ENCODE results near the gene ABCB9.

ABCB9 gene

DNA sequence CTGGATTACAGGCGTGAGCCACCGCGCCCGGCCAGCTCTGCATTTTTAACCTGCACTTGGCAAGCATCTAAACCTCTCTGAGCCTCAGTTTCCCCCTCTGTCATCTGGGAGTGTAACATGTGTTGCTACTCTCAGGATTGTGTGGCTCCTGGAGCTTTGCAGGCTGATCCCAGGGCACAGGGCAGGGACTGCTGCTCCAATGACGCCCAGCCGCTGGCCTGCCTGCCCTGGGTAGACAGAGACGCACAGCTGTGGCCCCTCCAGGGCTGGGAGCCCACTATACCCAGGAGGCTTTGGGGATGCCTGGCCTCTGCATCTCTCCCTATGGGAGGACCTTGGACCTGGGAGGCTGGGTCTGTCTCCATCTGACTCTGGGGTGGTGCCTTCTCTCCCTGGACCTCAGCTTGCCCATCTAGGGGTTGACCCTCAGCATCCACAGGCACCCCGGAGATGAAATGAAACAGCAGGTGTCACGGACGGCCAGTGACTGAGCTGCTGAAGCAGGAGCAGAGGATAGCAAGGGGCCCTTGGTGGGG lies 27.9 kb upstream of the ABCB9 start:
- DNase-seq = no peak

DNA sequence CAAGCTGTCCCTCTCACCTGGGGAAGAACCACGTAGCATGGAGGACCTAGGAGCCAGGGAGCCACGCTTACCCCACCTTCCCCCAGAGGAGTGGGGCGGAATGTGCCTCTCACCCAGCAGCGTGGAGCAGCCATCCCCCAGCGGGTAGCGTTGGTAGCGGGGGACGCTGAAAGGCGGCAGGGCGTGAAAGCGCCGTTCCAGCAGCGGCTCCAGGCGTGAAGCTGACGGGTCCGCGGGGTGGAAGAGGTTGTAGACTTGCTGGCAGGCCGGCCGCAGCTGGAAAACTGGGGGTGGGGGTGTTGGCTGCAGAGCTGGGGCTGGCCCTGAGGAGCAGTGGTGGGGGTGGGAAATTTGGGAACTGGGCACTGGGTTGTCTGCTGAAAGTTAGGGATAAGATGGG lies 26.1 kb upstream of the ABCB9 start:
- DNase-seq = no peak

DNA sequence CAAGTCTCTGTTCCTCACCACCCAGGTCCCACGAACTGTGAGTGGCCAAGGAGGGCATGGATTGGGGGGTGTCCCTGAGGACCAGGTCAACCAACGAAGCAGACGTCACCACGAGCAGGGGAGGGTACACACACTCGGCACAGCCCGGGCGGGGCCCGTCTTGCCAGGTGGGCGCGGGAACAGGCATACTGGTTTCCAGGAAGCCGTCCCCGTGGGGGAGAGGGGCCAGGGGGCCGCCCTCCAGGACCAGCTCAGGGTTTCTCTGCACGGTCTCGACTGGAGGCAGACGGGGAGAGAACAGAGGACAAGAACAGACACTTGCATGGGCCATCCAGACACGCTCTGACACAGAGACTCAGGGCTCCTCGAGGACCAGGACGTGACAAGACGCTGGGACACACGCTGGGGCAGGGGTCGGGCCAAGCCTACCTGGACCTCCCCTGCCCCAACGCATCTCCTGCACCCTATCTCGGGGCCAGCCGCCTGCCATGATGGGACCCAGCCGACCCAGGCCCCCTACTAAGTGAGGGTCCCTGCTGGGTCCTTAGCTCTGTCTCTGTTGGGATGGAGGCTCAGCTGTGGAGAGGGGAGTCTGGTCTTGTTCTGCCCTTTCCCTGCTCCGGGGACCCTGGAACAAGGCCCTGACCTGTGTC lies 25.5 kb upstream of the ABCB9 start:
- no peak for DNase-seq

DNA sequence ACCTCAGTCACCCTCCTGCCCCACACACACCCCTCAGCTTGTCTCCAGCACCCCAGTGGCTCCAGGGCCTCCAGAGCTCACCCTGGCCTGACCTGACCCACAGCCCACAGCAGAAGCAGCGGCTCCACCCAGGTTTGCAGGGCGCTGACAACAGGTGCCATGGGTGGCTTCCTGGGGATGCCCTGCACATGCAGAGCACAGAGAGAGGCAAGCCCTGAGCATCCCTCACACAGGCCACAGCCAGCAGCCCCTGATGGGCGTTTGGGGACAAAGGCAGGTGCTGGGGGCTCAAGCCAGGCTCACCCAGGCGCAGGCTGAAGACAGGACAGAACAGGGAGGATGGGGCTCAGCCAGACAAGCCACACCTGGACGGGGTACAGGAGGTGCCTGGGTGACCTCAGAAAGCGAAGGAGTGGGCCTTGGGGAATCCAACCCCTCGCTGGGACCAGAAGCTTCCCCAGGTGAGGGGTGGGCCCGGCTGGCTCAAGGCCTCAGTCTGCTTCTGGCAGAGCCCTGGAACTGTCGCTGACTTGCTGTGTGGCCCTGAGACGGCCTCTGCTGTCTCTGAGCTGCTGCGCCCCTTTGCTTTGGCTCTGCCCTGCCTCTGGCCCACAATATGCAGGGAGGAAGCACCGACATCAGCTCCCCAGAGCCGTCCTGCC lies 24.8 kb upstream of the ABCB9 start:
- no peak for DNase-seq

DNA sequence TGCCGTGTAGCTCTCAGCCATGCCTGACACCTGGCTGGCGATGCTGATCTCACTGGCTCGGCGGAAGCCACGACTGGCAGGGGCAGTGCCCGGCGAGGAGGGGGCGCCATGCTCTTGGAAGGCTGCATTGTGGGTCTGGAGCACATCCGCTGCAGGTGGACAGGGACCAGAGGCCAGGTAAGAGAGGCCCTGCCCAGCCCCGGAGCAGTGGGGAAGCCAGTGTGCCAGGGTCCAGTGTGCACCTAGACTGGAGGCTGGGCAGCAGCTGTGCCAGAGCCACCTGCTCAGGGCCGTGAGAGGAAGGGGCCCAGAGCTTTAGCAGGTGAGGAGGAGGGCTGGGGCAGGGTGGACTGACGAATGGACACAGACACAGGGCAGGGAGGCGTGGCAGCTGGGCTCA lies 24.3 kb upstream of the ABCB9 start:
- DNase-seq = no peak

DNA sequence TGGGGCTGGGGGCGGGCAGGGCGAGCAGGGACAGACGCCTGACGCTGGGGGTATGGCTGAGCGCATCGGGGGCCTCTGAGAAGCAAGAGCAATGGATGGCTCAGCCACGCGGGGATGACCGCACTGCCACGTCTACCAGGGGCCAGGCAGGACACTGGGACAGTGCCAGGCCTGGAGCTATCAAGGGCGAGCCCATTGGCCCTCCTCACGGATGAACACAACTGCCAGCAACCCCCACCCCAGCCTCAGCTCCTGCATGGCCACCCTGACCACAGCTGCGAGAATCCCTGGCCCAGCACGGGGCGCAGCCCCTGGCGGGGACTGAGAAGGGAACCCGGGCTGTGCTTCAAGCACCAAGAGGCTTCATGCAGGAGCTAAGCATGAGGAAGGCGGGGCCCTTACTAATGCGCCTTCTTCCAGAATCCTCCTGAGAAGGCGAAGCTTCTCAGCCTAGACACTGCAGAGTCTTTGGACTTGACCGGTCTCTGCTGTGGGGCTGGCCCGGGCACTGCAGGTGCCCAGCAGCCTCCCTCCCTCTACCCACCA lies 23.7 kb upstream of the ABCB9 start:
- no peak for DNase-seq

DNA sequence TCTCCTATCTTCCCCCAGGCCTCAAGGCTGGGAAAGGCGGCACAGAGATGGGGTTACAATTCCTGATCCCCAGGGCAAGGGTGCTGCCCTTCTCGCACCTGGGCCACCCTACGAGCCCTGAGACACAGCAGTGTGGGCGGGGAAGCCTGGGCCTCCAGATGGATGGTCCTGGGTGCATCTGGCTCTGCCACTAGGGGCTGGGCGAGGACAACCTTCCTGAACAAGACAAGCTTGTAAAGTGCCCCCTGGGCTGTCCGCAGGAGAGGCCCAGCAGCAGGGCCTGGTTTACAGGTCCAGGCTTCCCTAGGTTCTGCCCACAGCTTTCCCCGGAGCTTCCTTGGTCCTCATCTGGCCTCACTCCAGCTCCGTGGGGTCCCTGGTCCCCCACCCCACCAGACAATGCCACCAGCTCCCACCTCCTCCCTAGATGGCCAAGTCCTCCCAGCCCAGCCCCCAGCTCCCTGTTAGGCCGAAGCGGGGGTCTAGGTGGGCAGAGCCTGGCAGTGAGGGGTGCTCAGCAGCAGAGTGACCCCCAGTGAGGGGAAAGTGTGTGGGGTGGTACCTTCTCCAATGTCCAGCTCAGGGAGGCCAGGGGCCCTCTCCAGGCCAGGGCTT lies 23.1 kb upstream of the ABCB9 start:
- DNase-seq = no peak

DNA sequence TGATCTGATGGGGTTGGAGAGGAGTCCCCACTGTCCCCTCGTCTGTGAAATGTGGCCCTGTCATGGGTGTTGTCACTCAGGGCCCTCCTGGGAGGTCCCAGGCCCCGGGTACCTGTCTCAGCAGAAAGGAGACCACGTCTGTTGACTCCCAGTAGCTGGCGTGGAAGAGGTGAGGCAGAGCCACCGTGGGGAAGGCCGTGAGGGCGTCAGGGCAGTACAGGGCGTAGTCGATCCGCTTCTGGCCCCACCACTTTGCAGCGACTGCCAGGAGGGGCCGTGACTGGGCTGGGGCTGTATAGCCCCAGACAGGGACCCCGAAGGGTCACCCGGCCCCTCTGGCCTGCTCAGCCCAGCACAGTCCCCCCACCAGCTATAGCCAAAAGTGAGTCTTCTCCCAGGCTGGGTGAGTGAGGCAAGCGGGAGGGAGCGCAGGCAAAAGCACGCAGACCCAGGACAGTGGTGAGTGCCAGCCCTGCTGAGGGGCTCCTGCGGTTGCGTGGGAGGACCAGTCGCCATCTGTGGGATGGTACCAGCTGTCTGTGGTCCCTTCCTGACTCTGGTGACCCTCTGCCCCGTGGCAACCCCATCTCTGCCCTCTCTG lies 22.4 kb upstream of the ABCB9 start:
- no peak for DNase-seq

DNA sequence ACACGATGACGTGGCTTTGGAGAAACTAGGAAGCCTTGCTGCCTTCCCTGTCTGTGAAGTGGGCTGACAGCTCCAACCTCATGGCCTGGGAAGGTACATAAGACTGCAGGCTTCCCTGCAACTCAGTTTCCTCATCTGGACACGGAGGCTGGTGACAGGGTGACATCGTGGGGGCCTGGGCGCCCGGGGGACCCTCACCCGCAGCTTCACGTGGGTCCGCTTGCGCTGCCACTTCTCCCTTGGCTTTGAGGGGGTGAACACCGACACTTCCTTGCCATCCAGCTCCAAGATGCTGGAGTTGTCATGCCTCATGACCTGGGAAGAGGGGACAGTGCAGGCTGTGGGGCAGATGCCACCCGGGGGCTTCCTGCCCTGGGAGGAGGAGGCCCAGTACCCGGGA lies 21.8 kb upstream of the ABCB9 start:
- no peak for DNase-seq

DNA sequence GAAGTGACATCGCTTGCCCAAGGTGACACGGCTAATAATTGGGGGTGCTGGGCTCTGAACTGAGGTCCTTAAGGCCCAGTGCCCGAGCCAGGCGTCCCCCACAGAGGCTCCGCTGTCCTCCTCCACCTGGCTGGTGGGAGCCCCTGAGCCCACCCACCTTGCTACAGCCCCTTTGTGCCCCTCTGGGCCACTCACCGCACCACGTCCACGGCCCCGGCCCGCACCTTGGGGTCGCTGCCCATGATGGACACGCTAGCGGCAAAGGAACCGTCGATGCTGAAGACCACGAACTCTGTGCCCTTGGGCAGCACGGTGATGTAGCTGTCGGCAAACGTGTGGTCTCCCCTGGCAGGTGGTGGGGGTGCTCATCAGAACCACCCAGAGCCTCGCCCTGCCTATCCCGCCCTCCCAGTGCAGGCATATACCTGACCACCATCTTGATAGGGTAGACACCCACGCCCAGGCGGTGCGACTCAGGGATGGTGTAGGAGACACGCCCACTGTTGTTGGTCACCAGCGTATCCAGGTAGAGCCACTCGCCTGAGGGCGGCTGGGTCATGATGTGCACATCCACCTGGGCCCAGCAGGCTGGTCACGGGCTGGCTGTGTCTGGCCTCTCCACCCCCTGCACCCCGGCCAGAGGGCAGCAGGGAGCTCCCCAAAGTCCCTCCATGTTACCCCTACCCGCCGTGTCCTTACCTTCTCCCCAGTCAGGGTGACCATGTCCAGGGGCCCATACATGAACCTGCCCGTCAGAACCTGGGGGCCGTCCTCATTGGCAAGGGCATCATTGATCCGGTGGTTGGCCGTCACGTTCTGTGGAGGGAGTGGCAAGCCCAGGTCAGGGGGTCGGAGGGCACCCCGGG lies 21.1 kb upstream of the ABCB9 start:
- no peak for DNase-seq

DNA sequence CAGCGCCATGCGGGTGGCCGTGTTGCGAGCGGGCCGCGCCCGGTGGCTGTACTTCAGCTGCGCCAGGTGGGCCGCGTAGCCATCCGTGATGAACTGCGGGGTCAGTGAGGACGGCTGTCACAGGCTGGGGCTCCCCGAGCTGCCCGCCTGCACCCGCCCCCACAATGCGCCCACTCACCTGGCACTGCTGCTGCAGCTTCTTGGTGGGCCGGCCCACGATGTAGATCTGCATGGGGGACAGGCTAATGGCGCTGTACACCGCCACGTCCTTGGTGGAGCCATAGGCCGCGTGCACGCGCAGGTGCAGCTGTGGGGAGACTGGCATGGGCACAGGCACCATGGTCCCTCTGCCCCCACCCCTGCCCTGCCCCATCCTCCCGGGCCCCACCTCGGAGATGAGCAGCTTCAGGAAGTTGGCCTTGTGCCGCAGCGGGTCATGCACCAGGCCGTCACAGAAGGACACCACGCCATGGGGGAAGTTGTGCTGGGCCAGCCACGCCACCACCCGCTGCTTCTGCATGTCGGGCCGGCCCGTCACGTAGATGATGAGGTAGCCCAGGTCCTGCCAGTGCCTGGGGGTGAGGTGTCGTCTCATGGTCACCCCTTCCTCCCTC lies 20.1 kb upstream of the ABCB9 start:
- no peak for DNase-seq

DNA sequence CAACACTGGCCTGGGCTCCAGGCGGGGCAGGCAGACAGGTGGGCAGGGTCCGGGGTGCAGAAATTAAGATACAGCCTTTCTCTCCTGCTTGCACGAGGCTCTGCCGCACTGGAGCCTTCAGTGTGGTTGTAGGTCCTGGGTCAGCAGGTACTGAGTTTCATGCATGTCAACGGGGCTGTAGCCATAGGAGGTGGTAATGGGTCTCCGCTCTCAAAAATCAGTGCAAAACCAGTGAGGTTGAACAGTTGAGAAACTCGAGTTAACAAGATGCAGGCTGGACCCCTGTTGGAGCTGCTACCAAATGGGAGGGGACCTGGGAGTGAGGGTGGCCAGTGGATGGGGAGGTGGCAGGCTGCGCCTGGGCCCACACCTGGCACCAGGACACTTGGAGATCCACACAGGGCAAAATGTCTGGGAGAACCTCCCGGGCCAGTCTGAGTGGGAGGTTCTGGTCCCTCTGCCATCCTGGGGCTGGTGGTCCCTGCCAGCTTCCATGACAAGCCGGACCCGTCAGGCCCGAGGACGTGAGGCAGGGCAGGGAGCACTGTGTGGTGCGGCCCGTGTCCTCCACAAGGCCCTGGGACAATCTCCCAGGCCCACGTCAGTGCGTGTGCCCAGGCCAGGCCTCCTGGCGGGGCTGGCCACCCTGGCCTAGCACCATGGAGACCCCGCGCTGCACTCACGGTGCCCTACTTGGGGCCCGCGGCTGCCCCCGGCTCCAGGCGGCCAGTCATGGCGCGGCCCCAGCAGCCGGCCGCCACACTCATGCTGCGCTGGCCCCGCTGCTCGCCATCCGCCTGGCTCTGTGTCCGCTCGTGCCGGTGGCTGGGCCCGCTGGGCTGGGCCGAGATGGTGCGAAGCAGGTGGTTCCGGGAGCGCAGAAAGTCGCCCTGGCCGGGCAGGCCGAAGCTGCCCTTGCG lies 19.3 kb upstream of the ABCB9 start:
- no peak for DNase-seq

DNA sequence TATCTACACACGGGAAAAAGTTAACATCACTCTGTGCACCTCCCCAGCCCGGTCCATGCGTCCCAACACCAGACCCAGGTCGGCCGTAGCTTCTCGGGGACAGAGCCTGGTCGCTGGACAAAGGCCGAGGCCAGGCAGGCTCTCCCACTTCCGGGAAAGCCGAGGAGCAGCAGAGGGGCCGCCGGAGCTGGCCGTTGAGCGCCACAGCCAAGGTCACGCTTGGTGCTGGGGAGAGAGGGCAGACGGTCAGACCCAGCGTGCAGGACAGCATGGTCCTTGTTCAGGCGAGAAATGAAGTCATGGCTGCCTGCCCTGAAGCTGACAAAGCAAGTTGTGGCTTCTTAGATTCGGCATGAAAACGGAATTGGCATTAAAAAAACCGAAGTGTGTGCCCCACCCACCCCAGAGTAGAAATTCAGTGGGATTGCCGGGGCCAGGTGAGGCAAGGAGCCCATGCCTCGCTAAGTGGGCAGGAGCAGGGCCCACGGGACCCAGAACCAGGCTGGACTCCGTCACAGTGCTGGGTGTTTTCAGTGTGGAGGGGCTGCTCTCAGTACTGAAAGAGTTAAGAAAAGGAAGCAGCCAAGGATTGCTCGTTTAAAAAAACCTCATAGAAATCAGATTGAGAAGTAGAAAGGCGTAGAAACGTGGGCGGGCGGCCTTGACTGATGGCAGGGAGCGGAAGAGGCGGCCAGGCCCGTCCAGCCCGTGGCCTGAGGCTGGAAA lies 18.5 kb upstream of the ABCB9 start:
- no peak for DNase-seq

DNA sequence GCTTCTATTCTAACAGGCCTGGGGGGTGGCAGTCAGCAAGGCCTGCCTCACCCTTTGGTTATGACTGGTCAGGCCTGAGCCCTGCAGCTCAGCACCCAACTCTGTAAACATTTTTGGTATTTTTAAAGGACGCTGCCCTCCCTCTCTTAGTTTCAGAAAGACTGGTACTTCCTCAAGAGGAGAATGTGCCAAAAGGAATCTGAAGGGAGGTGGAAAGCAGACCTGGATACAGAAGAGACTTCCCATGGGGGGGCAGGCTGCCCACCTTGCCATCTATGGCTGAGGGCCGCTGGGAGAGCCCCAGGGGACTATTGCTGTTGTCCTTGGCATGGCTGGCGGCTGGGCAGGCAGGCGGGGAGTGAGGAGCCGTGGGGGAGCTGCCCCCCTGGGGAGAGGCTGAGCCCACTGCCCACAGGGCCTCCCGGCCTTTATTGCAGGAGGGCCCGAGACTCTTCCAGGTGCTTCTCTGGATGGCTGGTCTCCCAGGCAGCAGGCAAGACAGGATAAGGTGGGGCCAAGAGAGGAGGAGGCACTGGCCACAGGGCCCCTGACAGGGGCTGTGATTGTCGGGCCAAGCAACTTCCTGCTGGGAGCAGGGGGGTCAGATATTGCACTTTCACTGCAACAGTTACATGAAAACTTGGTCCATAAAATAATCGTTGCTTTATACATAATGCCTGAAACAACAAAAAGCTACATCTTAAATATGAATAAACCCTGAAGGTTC lies 17.7 kb upstream of the ABCB9 start:
- DNase-seq = no peak

DNA sequence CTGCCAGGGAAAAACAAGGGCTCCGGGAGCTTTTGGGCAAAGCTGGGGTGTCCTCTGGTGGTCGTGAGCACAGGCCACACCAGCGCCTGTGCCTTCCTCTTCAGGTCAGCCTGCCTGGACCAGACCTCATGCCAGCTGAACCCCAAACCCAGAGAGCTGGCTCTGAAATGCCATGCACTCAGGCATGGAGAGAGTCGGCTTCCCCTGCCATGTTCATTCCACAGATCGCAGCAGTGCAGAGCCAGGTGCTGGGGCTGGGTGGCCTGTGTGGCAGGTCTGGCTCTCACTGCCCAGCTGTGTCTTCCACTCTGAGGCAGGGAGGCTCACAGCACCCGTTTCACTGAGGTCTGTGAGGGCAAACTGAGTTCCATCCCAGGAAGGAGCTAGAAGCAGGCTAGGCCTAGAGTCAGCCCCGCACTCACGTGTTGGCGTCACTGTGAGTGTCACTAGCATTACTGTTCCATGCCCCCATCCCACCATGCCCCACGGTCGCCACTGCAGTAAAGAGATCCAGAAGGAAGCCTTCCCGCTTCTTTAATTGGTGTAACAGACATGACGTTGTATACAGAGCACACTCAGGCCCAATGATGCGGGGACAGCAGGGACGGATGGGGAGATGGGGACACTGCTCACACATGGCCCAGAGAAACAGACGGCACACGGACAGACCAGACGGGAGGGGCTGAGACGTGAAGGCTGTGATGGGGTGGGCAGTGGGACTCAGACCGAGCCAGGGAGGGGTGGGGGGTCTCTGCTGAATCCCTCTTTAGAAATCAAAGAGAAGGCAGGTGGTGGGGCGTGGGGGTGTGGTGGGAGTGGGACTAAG lies 16.9 kb upstream of the ABCB9 start:
- no peak for DNase-seq

DNA sequence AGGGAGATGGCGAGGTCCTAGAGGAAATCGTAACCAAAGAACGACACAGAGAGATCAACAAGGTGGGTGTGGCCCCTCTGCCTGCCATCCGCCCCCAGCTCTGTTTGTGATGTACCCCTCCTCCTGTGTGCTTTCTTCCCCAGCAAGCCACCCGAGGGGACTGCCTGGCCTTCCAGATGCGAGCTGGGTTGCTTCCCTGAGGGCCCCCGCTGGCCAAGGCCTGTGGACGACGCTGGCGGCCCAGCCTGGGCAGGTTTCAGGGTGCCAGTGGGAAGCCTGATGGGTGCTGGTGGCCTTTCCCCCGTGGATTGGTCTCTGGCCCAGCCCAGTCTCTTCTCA lies 16.2 kb upstream of the ABCB9 start:
- DNase-seq = no peak

DNA sequence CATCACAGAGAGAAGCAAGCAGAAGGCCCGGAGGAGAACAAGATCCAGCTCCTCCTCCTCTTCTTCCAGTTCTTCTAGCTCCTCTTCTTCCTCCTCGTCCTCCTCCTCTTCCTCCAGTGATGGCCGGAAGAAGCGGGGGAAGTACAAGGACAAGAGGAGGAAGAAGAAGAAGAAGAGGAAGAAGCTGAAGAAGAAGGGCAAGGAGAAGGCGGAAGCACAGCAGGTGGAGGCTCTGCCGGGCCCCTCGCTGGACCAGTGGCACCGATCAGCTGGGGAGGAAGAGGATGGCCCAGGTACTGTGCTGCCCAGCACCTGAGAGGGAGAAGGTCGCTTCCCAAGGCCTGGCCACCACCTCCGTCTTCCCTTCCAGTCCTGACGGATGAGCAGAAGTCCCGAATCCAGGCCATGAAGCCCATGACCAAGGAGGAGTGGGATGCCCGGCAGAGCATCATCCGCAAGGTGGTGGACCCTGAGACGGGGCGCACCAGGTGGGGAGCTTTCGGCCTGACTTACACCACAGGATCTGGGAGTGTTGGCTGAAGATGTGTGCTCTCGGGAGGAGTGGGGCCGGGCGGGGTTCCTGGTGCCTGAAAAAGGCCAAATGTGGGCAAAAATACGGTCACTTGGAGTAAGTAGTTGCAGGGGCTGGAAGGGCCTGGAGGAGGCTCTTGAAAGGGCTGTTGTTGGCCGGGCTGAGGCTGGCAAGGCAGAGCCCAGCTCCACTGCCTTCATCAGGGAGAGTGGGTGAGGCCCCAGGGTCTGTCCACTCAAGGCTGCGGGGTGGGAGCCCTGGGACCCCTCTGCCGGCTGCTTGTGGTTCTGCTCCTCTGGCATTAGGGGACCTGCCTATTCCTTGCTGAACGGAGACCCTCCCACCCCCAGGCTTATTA lies 15.6 kb upstream of the ABCB9 start:
- no peak for DNase-seq

DNA sequence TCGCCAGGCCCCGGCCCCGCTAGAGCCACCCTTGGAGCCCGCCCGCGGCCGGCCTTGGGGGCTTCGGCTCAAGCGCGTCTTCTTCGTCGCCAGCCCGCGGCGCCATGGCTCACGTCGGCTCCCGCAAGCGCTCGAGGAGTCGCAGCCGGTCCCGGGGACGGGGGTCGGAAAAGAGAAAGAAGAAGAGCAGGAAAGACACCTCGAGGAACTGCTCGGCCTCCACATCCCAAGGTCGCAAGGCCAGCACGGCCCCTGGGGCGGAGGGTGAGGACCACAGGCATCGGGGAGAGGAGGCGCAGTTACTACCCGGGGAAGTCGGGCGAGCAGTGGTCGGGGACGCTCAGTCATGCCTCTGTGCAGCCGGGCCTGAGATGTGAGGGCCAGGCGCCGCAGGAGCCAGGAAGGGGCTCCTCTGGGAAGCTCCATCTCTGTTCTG lies 14.8 kb upstream of the ABCB9 start:
- DNase-seq = peak in 4 of 6 experiments; percentile 40 to 58 (median 44)

Measured in stimulated activated naive CD4-positive, alpha-beta T cell (primary cell).